ENCODE results near the gene CBFA2T3. TPM values are rescaled to one million over a fixed set of nuclear protein-coding genes. Genes with fewer than 3 reads are reported as not detected.
"Not testable (repeated sequence)": the region's sequence is repeated elsewhere in the genome, so short reads cannot be mapped to it uniquely, and the experiment has no call there.

The CBFA2T3 gene
- total RNA-seq, 1 donor from 2014 or later: 8.6 TPM

DNA sequence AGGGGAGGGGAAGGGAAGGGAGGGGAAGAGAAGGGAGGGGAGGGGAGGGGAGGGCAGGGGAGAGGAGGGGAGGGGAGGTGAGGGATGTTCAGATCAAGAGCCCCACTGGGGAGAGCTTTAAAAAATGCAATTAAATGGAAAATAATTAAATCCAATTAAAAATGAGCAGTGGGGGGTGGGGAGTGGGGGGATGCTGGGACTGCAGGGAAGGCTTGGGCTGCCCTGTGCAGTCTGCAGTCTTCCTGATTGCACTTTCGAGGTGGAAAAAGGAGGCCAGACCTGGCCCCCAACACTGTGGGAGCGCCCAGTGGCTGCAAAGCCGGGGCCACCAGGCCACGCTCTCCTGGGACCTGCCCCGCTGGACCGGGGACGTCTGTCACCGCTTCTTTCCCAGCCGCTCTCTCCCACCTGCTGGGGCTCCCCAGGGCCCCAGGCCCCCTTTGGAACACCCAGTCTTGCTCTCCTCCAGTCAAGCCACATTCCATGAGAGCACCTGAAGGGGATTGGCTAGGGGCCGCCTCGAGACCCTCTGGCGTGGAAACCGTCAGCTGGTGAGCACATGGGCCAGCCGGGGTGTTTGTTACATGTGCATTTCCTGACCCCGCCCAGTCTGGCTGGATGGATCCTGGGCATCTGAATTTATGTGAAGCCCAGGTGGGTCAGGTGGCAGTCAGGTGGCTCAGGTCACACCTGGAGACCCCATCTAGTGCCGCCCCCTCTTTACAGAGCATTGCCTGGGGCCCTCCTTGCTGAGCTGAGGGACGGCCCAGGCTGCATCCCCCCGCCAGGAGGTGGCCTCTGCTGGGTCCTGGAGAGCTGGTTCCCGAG is 37.6 kb upstream of the CBFA2T3 start:
- ATAC-seq (ENCODE audit: poor library complexity): no peak
- intact Hi-C loops (cut with DNase I): no loop called here
- peak; percentile 39 for DNase-seq

DNA sequence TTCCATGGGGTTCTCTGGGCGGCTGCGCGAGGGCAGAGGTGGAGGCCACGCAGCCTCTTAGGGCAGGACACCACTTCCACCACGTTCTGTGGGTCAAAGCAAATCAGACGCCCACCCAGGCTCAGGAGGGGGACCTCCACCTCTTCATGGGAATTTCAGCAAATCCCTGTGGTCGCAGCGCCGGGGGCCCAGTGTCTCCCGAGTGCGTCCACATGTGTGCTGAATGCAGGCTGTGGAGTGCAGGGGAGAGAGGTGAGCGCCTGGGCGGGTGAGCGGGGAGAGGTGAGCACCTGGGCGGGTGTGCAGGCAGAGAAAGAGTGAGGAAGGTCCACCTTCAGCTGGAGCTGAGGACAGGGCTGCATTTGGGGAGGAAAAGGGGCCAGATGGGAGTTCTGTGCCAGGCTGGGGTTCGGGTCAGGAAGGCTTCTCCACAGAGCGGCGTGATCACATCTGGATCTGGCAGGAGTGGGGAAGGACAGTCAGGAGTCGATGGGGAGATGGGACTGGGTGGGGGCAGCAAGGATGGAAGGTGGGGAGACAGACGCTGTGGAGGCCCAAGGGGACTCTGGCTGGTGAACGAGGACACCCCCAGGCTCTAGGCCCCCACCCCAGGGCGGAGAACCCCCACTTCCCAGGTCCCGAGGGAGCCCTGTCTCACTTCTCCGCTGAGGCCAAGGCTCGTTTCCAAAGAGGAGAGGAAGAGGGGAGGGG is 36.8 kb upstream of the CBFA2T3 start:
- intact Hi-C loops (cut with DNase I): no loop called here
- ATAC-seq (ENCODE audit: poor library complexity): no peak
- DNase-seq: peak; percentile 29

DNA sequence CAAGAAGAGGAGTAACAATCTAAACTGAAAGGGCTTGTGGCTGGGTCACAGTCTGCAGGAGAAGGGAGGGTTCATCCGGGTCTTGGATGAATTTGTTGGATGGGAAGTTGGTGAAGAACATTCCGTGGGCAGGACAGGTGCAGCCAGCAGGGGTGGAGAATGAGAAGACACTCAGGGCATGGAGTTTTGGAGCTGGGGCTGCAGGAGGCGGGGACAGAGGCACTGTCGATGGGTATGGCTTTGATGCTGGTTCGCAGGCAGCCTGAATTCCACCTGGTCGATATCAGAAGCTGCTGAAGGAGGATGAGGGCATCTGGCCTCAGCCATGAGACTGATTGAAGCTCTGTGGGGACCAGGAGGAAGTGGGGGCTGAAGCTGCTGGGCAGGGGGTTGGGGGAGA is 36.1 kb upstream of the CBFA2T3 start:
- intact Hi-C loops (cut with DNase I): no loop called here
- DNase-seq (no peak), ATAC-seq (ENCODE audit: poor library complexity) (no peak)

DNA sequence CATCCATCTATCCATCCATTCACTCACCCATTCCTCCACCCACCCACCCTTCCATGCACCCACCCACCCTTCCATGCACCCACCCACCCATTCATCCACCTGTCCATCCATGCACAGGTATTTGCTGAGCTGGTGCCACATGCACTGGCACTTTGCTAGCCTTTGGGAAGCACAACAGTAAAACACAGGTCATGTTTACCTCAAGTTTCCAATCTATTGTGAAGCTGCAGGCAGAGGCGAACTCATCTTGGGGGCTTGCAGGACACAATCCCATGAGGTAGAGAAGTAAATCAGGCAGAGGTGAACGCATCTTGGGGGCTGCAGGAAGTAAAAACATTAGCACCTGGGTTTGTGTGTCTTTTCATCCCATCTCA is 35.6 kb upstream of the CBFA2T3 start:
- ATAC-seq (ENCODE audit: poor library complexity) (no peak), DNase-seq (no peak)
- intact Hi-C loops (cut with DNase I): no loop called here

GRCh38 chr16:89011909-89012621 is 35.1 kb upstream of the CBFA2T3 start:
- intact Hi-C loops (cut with DNase I): no loop called here
- DNase-seq (no peak), ATAC-seq (ENCODE audit: poor library complexity) (no peak)

GRCh38 chr16:89010210-89010925 is 33.4 kb upstream of the CBFA2T3 start:
- intact Hi-C loops (cut with DNase I): no loop called here
- DNase-seq: peak; percentile 11
- ATAC-seq (ENCODE audit: poor library complexity): no peak

DNA sequence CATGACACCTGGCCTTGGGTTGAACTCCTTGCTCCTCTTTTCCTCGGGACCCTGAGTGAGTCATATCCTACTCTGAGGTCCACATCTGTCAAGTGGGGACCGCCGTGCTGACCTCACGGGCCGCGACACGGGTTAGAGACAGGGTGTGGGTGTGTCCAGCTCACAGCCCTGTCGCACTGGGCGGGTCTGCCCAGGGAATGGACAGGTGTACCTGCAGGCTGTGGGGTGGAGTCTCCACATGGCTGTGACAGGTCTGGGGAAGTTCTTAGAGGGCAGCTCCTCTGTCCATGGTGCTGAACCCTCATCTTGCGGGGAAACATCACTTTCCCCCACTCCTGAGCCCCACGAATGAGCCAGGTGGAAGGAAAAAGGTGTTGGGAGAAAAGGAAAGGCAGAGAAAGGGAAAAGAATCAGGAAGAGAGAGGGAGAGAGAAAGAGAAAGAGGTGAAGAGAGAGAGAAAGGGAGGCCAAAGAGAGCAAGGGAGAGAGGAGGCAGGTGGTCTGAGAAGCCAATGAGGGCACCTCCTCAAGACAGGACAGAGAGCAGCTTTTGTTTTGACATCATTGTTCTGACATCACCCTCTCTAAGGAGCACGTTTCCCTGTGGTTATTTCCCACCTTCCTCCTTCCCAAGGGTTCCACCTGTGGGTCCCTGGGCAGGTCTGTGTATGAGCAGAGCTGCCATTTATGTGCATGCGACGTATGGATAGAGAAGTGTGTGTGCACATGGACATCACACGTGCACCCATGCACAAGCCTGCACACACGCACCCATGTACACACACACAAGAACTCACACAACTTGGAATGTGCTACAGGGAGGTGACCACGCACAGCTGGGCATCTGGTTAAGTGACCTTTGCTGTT is 32.6 kb upstream of the CBFA2T3 start:
- ATAC-seq (ENCODE audit: poor library complexity) (no peak), DNase-seq (peak; percentile 26)
- intact Hi-C loops (cut with DNase I): no loop called here

GRCh38 chr16:89008796-89009195 is 31.8 kb upstream of the CBFA2T3 start:
- ATAC-seq (ENCODE audit: poor library complexity); intact Hi-C loops (cut with DNase I): not testable (repeated sequence)
- peak; percentile 31 for DNase-seq

DNA sequence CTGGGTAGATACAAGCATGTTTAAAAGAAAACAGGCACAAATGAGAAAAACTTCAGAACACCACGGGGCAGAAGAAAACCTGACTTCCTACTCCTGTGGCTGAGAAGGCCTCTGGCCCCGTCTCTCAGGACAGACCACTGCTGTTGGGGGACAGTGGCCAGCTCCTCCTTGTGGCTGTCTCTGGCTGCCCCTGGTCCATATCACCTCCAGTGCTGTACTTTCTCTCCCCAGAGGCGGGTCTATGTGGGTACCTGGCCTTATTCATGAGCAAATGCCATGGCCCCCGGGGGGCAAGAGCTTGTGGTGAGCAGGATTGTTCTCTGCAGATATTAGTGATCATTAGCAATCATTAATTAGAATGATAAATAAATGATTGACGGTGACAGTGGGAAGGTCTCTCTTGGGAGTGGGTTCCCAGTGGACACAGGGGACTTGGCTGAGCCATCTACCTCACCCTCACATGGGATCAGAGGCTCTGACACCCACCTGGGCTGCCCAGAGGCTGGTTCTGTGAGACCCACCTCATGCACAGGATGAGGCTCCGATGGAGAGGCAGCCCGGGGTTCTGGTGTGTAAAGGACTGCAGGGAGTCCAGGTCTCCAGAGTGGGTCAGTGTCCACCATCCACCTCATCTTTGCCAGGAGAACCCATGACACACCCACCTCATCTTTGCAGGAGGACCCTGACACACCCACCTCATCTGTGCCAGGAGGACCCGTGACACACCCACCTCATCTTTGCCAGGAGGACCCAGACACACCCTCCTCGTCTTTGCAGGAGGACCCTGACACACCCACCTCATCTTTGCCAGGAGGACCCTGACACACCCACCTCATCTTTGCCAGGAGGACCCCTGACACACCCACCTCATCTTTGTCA is 30.6 kb upstream of the CBFA2T3 start:
- peak; percentile 20 for DNase-seq
- intact Hi-C loops (cut with DNase I): no loop called here

DNA sequence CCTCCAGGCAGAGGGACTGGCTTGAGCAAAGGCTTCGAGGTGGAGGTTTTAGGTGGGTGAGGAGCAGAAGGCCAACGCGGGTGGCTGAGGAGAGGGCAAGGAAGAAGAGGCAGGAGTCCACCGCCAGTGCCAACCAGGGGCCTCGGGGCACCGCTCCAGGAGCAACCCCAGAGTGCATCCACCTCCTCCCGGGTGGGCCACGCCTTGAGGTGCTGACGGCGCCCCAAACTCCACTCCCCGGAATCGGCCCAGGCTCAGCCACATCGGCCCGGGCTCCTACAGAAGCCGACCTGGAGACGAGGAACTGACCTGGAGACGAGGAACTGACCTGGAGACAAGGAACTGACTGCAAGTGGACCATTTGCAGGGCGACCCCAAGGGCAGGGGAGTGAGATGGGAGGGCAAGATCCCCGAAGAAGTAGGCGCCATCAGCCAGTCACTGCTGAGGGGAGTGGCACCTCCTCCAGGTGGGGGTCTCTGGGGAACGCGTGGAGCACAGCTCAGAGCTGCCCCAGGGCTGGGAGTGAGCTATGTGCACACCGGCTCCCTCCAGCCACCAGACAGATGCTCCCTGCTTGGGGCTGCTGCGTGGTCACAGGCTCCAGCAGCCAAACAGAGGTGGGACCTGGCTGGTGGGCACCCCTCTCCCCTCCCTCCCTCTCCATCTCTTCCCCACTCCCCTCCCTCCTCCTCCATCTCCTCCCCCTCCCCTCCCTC is 29.2 kb upstream of the CBFA2T3 start:
- DNase-seq: peak; percentile 25
- intact Hi-C loops (cut with DNase I): no loop called here
- no peak for ATAC-seq (ENCODE audit: poor library complexity)

More for the DNA sequence above, 30.6 kb upstream of the CBFA2T3 start:
- ATAC-seq (ENCODE audit: poor library complexity): no peak

DNA sequence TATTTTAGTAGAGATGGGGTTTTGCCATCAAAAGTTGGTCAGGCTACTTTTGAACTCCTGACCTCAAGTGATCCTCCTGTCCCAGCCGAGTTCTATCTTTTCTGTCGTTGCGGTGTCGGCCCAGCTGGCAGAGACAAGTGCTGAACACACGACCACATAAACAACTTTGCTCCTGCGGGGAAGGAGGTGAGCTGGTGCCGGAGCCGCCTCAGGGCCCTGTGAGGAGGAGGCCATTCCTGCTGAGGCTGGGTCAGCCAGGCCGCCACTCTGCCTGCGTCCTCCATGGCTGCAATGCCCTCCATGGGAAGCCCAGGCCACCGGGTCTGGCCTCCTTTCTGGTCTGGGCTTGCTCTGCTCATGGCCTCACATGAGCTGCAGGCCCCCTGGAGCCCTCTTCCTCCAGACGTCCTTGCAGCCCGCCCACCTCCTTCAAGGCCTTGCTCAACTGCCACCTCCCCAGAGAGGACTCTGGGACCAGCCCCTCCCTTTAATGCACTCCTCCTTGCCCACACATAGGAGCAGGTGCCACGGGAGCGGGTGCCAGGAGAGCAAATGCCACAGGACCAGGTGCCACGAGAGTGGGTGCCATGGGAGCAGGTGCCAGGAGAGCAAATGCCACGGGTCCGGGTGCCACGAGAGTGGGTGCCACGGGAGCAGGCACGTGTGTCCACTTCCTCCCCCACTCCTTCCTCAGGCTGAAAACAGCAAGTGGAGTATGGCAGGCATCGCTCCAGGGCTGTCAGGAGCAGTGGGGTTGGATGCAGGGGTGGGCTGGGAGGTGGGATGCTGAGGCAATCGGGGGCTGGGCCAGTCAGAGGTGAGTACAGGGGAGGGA is 28.4 kb upstream of the CBFA2T3 start:
- ATAC-seq (ENCODE audit: poor library complexity) (no peak), DNase-seq (peak; percentile 36)
- intact Hi-C loops (cut with DNase I): no loop called here

DNA sequence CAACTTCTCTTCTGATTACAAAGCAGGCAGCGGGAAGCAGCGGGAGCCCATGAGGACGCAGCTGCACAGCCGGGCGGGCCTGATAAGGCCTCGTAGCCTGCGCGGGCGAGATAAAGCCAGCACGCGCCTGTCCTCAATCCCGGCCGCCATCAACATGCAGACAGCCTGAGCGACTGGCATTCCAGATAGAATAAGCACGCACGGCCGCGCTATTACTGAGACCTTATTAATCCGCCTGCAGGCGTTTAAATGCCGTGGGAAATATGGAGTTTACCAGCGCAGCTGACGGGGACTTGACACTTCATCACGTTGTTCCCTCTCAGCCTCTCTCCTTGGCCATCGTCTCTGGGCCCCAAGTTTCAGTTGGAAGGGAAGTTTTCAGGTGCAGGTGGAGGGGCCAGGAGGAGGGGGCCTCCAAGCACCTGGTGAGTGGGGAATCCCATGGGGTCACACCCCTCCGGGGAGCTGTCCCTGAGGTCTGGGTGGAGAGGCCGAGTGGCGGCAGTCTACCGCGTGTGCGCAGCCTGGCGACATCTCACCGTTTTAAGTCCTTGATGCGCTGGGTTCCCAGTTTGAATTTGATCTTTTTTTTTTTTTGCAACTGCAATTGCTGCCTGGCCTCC is 27.3 kb upstream of the CBFA2T3 start:
- intact Hi-C loops (cut with DNase I): no loop called here
- ATAC-seq (ENCODE audit: poor library complexity) (peak; percentile 85), DNase-seq (peak; percentile 68)

GRCh38 chr16:89003831-89004208 is 26.8 kb upstream of the CBFA2T3 start:
- intact Hi-C loops (cut with DNase I): no loop called here
- ATAC-seq (ENCODE audit: poor library complexity): no peak
- no peak for DNase-seq

- ATAC-seq (ENCODE audit: poor library complexity) (no peak), DNase-seq (peak; percentile 33)
- intact Hi-C loops (cut with DNase I): no loop called here
These were observed 26.1 kb upstream of the CBFA2T3 start for GRCh38 chr16:89002851-89003830.
